GM21390 (cell line): ENCODE results near the gene FRMD4A.
A peak's percentile ranks its signal among the peaks of the same experiment; 100 is the strongest.
"Not testable (repeated sequence)": the region's sequence is repeated elsewhere in the genome, so short reads cannot be mapped to it uniquely, and the experiment has no call there.

Source experiments
- ATAC-seq: cut with Tn5 transposase; IDR thresholded peaks from one replicate; pipeline ENCODE4 v1.9.1; 2021; ENCODE audit not compliant: unreplicated experiment

FRMD4A gene

GRCh38 chr10:13797164-13797563 is 533.6 kb downstream of the FRMD4A start:
- no peak for ATAC-seq

- ATAC-seq, result no peak
These were observed 534.8 kb downstream of the FRMD4A start for GRCh38 chr10:13795653-13796555.

- no peak for ATAC-seq
These were observed 535.6 kb downstream of the FRMD4A start for GRCh38 chr10:13794992-13795612.

- no peak for ATAC-seq
These were observed 538.7 kb downstream of the FRMD4A start for GRCh38 chr10:13792006-13792405.

- no peak for ATAC-seq
These were observed 539.2 kb downstream of the FRMD4A start for GRCh38 chr10:13791483-13791882.

- no peak for ATAC-seq
These were observed 540.5 kb downstream of the FRMD4A start for GRCh38 chr10:13790196-13790595.

GRCh38 chr10:13789448-13789829 is 541.3 kb downstream of the FRMD4A start:
- ATAC-seq, result no peak

GRCh38 chr10:13788711-13789447 is 541.8 kb downstream of the FRMD4A start:
- no peak for ATAC-seq

GRCh38 chr10:13788320-13788600 is 542.5 kb downstream of the FRMD4A start:
- ATAC-seq, result no peak

GRCh38 chr10:13787015-13787421 is 543.7 kb downstream of the FRMD4A start:
- peak; percentile 68 for ATAC-seq

GRCh38 chr10:13784067-13784466 is 546.7 kb downstream of the FRMD4A start:
- no peak for ATAC-seq

GRCh38 chr10:13779748-13780147 is 551.0 kb downstream of the FRMD4A start:
- ATAC-seq, result no peak

GRCh38 chr10:13778693-13778960 is 552.1 kb downstream of the FRMD4A start:
- not testable (repeated sequence) for ATAC-seq

GRCh38 chr10:13776861-13777311 is 553.8 kb downstream of the FRMD4A start:
- no peak for ATAC-seq

GRCh38 chr10:13775786-13776775 is 554.6 kb downstream of the FRMD4A start:
- no peak for ATAC-seq

GRCh38 chr10:13774303-13774893 is 556.3 kb downstream of the FRMD4A start:
- no peak for ATAC-seq

- no peak for ATAC-seq
These were observed 557.1 kb downstream of the FRMD4A start for GRCh38 chr10:13773496-13774170.

- no peak for ATAC-seq
These were observed 557.7 kb downstream of the FRMD4A start for GRCh38 chr10:13773043-13773442.

- no peak for ATAC-seq
These were observed 558.7 kb downstream of the FRMD4A start for GRCh38 chr10:13771992-13772391.
